Gastrocnemius medialis (tissue), 4 donors: Measurements from ENCODE around the gene VOPP1.

Source experiments
- POLR2A ChIP-seq, 2 donors: fragments of 450-650 bp; IDR thresholded peaks; one replicate each; pipeline ENCODE4 v1.6.1; 2017; ENCODE audit warnings: antibody characterized with exemption in 2 of 2, mild to moderate bottlenecking in 2 of 2, moderate library complexity in 2 of 2
- TF ChIP-seq, protein P1 (sequence below), 5 experiments: fragments of 450-650 bp in 3 of 5; fragments of 200-600 bp in 2 of 5; sonication (generic) in 2 of 5; IDR thresholded peaks in 4 of 5; conservative IDR thresholded peaks in 1 of 5; 1 replicate in 4 of 5; 2 replicates in 1 of 5; pipeline ENCODE4 v1.5.1; 2016 to 2019; ENCODE audit warnings: antibody characterized with exemption in 5 of 5, mild to moderate bottlenecking in 3 of 5, moderate library complexity in 3 of 5

GRCh38 chr7:55458351-55458750 lies 114.0 kb downstream of the VOPP1 start:
- TF ChIP-seq, protein P1, sequence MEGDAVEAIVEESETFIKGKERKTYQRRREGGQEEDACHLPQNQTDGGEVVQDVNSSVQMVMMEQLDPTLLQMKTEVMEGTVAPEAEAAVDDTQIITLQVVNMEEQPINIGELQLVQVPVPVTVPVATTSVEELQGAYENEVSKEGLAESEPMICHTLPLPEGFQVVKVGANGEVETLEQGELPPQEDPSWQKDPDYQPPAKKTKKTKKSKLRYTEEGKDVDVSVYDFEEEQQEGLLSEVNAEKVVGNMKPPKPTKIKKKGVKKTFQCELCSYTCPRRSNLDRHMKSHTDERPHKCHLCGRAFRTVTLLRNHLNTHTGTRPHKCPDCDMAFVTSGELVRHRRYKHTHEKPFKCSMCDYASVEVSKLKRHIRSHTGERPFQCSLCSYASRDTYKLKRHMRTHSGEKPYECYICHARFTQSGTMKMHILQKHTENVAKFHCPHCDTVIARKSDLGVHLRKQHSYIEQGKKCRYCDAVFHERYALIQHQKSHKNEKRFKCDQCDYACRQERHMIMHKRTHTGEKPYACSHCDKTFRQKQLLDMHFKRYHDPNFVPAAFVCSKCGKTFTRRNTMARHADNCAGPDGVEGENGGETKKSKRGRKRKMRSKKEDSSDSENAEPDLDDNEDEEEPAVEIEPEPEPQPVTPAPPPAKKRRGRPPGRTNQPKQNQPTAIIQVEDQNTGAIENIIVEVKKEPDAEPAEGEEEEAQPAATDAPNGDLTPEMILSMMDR (IDR thresholded peaks at IDR 0.05 in 4 of 5, conservative IDR thresholded peaks at IDR 0.05 in 1 of 5): no peak
- no peak for TF ChIP-seq POLR2A (IDR thresholded peaks at IDR 0.05)
